A549 (cell line): ENCODE measurements around the gene HAND2.

Source experiments
- CBX2 ChIP-seq: fragments of 200-600 bp; sonication (generic); IDR thresholded peaks from 2 replicates; pipeline ENCODE4 v1.6.1; 2016; ENCODE audit warnings: low read depth, mild to moderate bottlenecking, borderline replicate concordance
- CEBPB ChIP-seq, 2 experiments: fragments of >200 bp in 1 of 2; sonication (Bioruptor Twin) in 1 of 2; formaldehyde crosslinking in 1 of 2; IDR thresholded peaks; 2 replicates each; pipeline ENCODE4 v1.6.1; 2012 to 2016
- CTCF ChIP-seq: fragments of >200 bp; sonication (Bioruptor Twin); formaldehyde crosslinking; IDR thresholded peaks from 3 replicates; pipeline ENCODE4 v1.5.1; 2016
- EHMT2 ChIP-seq: fragments of 200-600 bp; sonication (generic); IDR thresholded peaks from 2 replicates; pipeline ENCODE4 v1.6.1; 2016; ENCODE audit warnings: antibody characterized with exemption, low read depth, mild to moderate bottlenecking, moderate library complexity
- MAFK ChIP-seq: fragments of 450-650 bp; IDR thresholded peaks from 2 replicates; pipeline ENCODE4 v1.6.1; 2014; ENCODE audit not compliant: partially characterized antibody
- MYC ChIP-seq: IDR thresholded peaks from 2 replicates; pipeline ENCODE4 v1.6.1; 2012; ENCODE audit warnings: mild to moderate bottlenecking, inconsistent platforms, low read length, improper control_type of control experiment, borderline replicate concordance
- POLR2A ChIP-seq: IDR thresholded peaks from 2 replicates; pipeline ENCODE4 v1.6.1; 2012; ENCODE audit warnings: mild to moderate bottlenecking, low read length
- RAD21 ChIP-seq, 2 experiments: fragments of >200 bp in 1 of 2; sonication (Bioruptor Twin) in 1 of 2; formaldehyde crosslinking in 1 of 2; IDR thresholded peaks in 1 of 2; conservative IDR thresholded peaks in 1 of 2; 2 replicates in 1 of 2; 3 replicates in 1 of 2; pipeline ENCODE4 v1.6.1; 2012 to 2018; ENCODE audit warnings: inconsistent platforms in 1 of 2
- USF2 ChIP-seq: fragments of 450-650 bp; IDR thresholded peaks from 2 replicates; pipeline ENCODE4 v1.6.1; 2014; ENCODE audit warnings: antibody characterized with exemption

GRCh38 chr4:173488656-173489055, 41.4 kb downstream of the HAND2 start:
- TF ChIP-seq CTCF (no peak), MAFK (no peak), CBX2 (no peak), MYC (no peak), RAD21 (conservative IDR thresholded peaks at IDR 0.05 in 1 of 2, IDR thresholded peaks at IDR 0.05 in 1 of 2) (no peak), CEBPB (IDR thresholded peaks at IDR 0.05) (no peak), POLR2A (no peak), EHMT2 (no peak), USF2 (no peak)
